H9 (cell line): ENCODE results near the gene PGLYRP2. TPM values are rescaled to one million over a fixed set of nuclear protein-coding genes. Genes with fewer than 3 reads are reported as not detected.

ENCODE experiments used
- DNase-seq: peaks from one replicate; pipeline ENCODE4 v3.0.0-alpha.2; 2017
- H2AFZ ChIP-seq: one replicate; pipeline ENCODE4 v1.6.1; 2013; ENCODE audit warnings: mild to moderate bottlenecking, low read length, control low read depth, moderate library complexity
- H2AK5ac ChIP-seq: 2 replicates; pipeline ENCODE4 v1.6.1; 2013; ENCODE audit warnings: low read length, control low read depth, mixed read lengths; ENCODE audit not compliant: insufficient read length
- H2BK120ac ChIP-seq: one replicate; pipeline ENCODE4 v1.6.1; 2013; ENCODE audit warnings: low read depth, mild to moderate bottlenecking, low read length, control low read depth, inconsistent platforms; ENCODE audit not compliant: poor library complexity, severe bottlenecking
- H2BK12ac ChIP-seq: 2 replicates; pipeline ENCODE4 v1.6.1; 2013; ENCODE audit warnings: low read length, control low read depth, mixed read lengths, low read depth; ENCODE audit not compliant: insufficient read length
- H2BK15ac ChIP-seq: 2 replicates; pipeline ENCODE4 v1.6.1; 2013; ENCODE audit warnings: low read depth, low read length, control low read depth
- H2BK20ac ChIP-seq: one replicate; pipeline ENCODE4 v1.6.1; 2013; ENCODE audit warnings: low read depth, mild to moderate bottlenecking, low read length, control low read depth, inconsistent platforms; ENCODE audit not compliant: poor library complexity, severe bottlenecking
- H2BK5ac ChIP-seq: 2 replicates; pipeline ENCODE4 v1.6.1; 2013; ENCODE audit warnings: low read length, control low read depth, mixed read lengths; ENCODE audit not compliant: insufficient read length
- H3K14ac ChIP-seq: 2 replicates; pipeline ENCODE4 v1.6.1; 2013; ENCODE audit warnings: low read length, control low read depth; ENCODE audit not compliant: insufficient read depth
- H3K18ac ChIP-seq: 2 replicates; pipeline ENCODE4 v1.6.1; 2013; ENCODE audit warnings: low read depth, mild to moderate bottlenecking, mixed read lengths, low read length, control low read depth; ENCODE audit not compliant: insufficient read length
- H3K23ac ChIP-seq: 2 replicates; pipeline ENCODE4 v1.6.1; 2013; ENCODE audit warnings: low read length, control low read depth, mixed read lengths, low read depth; ENCODE audit not compliant: insufficient read length
- H3K23me2 ChIP-seq: 2 replicates; pipeline ENCODE4 v1.6.1; 2013; ENCODE audit warnings: low read depth, mild to moderate bottlenecking, mixed read lengths, low read length, control low read depth; ENCODE audit not compliant: insufficient read length, poor library complexity, severe bottlenecking
- H3K27ac ChIP-seq: 2 replicates; pipeline ENCODE4 v1.5.1; 2013; ENCODE audit warnings: low read length, control low read depth, mixed read lengths, low read depth; ENCODE audit not compliant: insufficient read length
- H3K27me3 ChIP-seq: 2 replicates; pipeline ENCODE4 v1.6.1; 2013; ENCODE audit warnings: low read length, control low read depth, inconsistent platforms; ENCODE audit not compliant: insufficient read depth
- H3K4ac ChIP-seq: 2 replicates; pipeline ENCODE4 v1.6.1; 2013; ENCODE audit warnings: low read depth, mild to moderate bottlenecking, control low read depth, inconsistent platforms, low read length, moderate library complexity
- H3K4me1 ChIP-seq: 2 replicates; pipeline ENCODE4 v1.6.1; 2013; ENCODE audit warnings: low read length, control low read depth, inconsistent platforms; ENCODE audit not compliant: insufficient read depth
- H3K4me2 ChIP-seq: 2 replicates; pipeline ENCODE4 v1.6.1; 2013; ENCODE audit warnings: low read length, control low read depth, mixed read lengths; ENCODE audit not compliant: insufficient read length, insufficient read depth
- H3K56ac ChIP-seq: 2 replicates; pipeline ENCODE4 v1.6.1; 2013; ENCODE audit warnings: low read depth, mild to moderate bottlenecking, mixed read lengths, low read length, control low read depth; ENCODE audit not compliant: insufficient read length
- H3K79me1 ChIP-seq: 2 replicates; pipeline ENCODE4 v1.6.1; 2013; ENCODE audit warnings: low read depth, mild to moderate bottlenecking, moderate library complexity, low read length, control low read depth, inconsistent platforms; ENCODE audit not compliant: insufficient read depth, poor library complexity, severe bottlenecking
- H3K79me2 ChIP-seq: 2 replicates; pipeline ENCODE4 v1.6.1; 2013; ENCODE audit warnings: low read length, control low read depth, inconsistent platforms; ENCODE audit not compliant: insufficient read depth
- H3K9ac ChIP-seq: 2 replicates; pipeline ENCODE4 v1.6.1; 2013; ENCODE audit warnings: low read length, control low read depth, mixed read lengths; ENCODE audit not compliant: insufficient read length; ENCODE audit errors: extremely low read depth
- H3K9me3 ChIP-seq: one replicate; pipeline ENCODE4 v1.6.1; 2013; ENCODE audit warnings: low read depth, low read length, inconsistent platforms; ENCODE audit not compliant: control insufficient read depth
- H3T11ph ChIP-seq: one replicate; pipeline ENCODE4 v1.6.1; 2013; ENCODE audit warnings: mild to moderate bottlenecking, low read length, control low read depth, inconsistent platforms
- H4K20me1 ChIP-seq: one replicate; pipeline ENCODE4 v1.6.1; 2013; ENCODE audit not compliant: control insufficient read depth, insufficient read length, insufficient read depth
- H4K5ac ChIP-seq: 2 replicates; pipeline ENCODE4 v1.6.1; 2013; ENCODE audit warnings: low read depth, mild to moderate bottlenecking, mixed read lengths, low read length, control low read depth; ENCODE audit not compliant: insufficient read length
- H4K8ac ChIP-seq: replicated peaks from 2 replicates; pipeline ENCODE4 v1.6.1; 2013; ENCODE audit warnings: low read length, control low read depth, mixed read lengths, low read depth; ENCODE audit not compliant: insufficient read length
- H4K91ac ChIP-seq: 2 replicates; pipeline ENCODE4 v1.6.1; 2013; ENCODE audit warnings: low read depth, mild to moderate bottlenecking, moderate library complexity, mixed read lengths, low read length, control low read depth; ENCODE audit not compliant: insufficient read length
- H3K27ac Mint-ChIP-seq, 3 experiments: 2 replicates in 2 of 3; 3 replicates in 1 of 3; pipeline ENCODE4 v1.8.0; 2020 to 2021; ENCODE audit warnings: mixed read lengths in 3 of 3, mild to moderate bottlenecking in 1 of 3, moderate library complexity in 1 of 3
- H3K27me3 Mint-ChIP-seq: 2 replicates; pipeline ENCODE4 v1.8.0; 2021; ENCODE audit warnings: low read depth, mild to moderate bottlenecking, moderate library complexity, mixed read lengths
- H3K36me3 Mint-ChIP-seq, 3 experiments: 2 replicates in 2 of 3; 3 replicates in 1 of 3; pipeline ENCODE4 v1.8.0; 2020 to 2021; ENCODE audit warnings: low read depth in 3 of 3, mixed read lengths in 3 of 3; ENCODE audit not compliant: insufficient read depth in 1 of 3
- H3K4me1 Mint-ChIP-seq, 2 experiments: 2 replicates each; pipeline ENCODE4 v1.8.0; 2020; ENCODE audit warnings: mixed read lengths in 2 of 2
- H3K4me3 Mint-ChIP-seq, 2 experiments: 2 replicates in 1 of 2; 3 replicates in 1 of 2; pipeline ENCODE4 v1.8.0; 2020 to 2021; ENCODE audit warnings: mild to moderate bottlenecking in 2 of 2, mixed read lengths in 2 of 2, moderate library complexity in 1 of 2
- H3K9me3 Mint-ChIP-seq, 2 experiments: 2 replicates in 1 of 2; 3 replicates in 1 of 2; pipeline ENCODE4 v1.8.0; 2020; ENCODE audit warnings: mild to moderate bottlenecking in 2 of 2, mixed read lengths in 2 of 2, moderate library complexity in 1 of 2
- WGBS: extraction: QIAGEN DNeasy Blood & Tissue Kit; methylation state at CpG from one replicate; pipeline ENCODE4 v1.1.7; 2013; ENCODE audit warnings: missing lambda C conversion rate, low lambda C conversion rate, mixed read lengths; ENCODE audit not compliant: insufficient read length; ENCODE audit errors: extremely low coverage; 5-methylcytosine and 5-hydroxymethylcytosine counted together
- total RNA-seq: library from RNA; stranded (reverse); gene quantifications from 2 replicates; pipeline ENCODE4 v1.2.1, GENCODE V29; 2021
- TF ChIP-seq, protein P1 (sequence below): fragments of 200-600 bp; sonication (generic); conservative IDR thresholded peaks from 3 replicates; pipeline ENCODE4 v1.8.0; 2021; ENCODE audit warnings: antibody characterized with exemption, mild to moderate bottlenecking

PGLYRP2 gene
- total RNA-seq, 1 experiment from 2014 or later: not detected

DNA sequence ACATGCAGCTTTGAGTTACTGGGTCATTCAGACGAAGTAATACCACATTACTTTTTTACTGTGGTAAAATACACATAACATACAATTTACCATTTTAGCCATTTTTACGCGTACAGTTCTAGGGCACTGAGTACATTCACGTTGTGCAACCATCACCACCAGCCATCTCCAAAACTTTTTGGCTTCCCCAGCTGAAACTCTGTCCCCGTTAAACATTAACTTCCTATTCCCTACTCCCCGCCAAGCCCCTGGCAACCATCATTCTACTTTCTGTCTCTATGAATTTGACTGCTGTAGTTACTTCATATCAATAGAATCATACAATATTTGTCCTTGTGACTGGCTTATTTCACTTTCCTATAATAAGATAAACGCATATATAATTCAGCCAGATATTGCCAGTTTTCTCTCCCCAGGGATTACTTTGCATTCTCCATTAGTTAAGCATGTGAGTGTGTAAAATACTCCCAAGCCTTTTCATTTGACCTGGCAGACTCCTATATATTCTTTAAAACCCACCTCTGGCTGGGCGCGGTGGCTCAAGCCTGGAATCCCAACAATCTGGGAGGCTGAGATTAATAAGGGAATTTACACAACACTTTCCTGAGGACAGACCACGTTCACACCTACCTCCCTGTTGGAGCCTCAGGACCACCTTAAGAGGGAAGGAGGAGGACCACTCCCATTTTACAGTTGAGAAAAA is 19.0 kb upstream of the PGLYRP2 start:
- Histone ChIP-seq H3K79me2 (no peaks in the 10 kb centered on the region), H3K23ac (no peak overlapping the region), H4K20me1 (no peaks in the 10 kb centered on the region), H3K14ac (no peak overlapping the region), H3K4me2 (no peak overlapping the region), H2BK12ac (no peak overlapping the region), H3K4ac (no peak overlapping the region), H2BK5ac (no peak overlapping the region), H2BK15ac (no peak overlapping the region), H2AK5ac (no peak overlapping the region), H3K79me1 (no peaks in the 10 kb centered on the region), H4K5ac (no peak overlapping the region), H3K56ac (no peak overlapping the region), H3K4me1 (no peaks in the 10 kb centered on the region), H3K9ac (no peak overlapping the region), H3K23me2 (no peaks in the 10 kb centered on the region), H3K27me3 (no peaks in the 10 kb centered on the region), H2BK20ac (no peak overlapping the region), H3T11ph (no peak overlapping the region), H2BK120ac (no peak overlapping the region), H3K27ac (no peak overlapping the region), H4K8ac (no peak overlapping the region), H4K91ac (no peak overlapping the region), H2AFZ (no peak overlapping the region), H3K9me3 (peaks cover 48% of the 10 kb centered on the region), H3K18ac (no peak overlapping the region)
- no peak for DNase-seq
- H3K36me3 Mint-ChIP-seq: peaks cover 0 to 31% (median 5%) of the 10 kb centered on the region in 3 experiments; a peak in 4 of 7 replicates
- no peak overlapping the region for H3K27ac Mint-ChIP-seq
- no peaks in the 10 kb centered on the region for H3K4me1 Mint-ChIP-seq
- peaks cover 40 to 78% of the 10 kb centered on the region in 2 experiments for H3K9me3 Mint-ChIP-seq
- H3K4me3 Mint-ChIP-seq: no peak overlapping the region
- no CpG with 5 or more reads among the region's 10 CpGs for WGBS
- H3K27me3 Mint-ChIP-seq: peaks cover 1% of the 10 kb centered on the region
- TF ChIP-seq, protein P1, sequence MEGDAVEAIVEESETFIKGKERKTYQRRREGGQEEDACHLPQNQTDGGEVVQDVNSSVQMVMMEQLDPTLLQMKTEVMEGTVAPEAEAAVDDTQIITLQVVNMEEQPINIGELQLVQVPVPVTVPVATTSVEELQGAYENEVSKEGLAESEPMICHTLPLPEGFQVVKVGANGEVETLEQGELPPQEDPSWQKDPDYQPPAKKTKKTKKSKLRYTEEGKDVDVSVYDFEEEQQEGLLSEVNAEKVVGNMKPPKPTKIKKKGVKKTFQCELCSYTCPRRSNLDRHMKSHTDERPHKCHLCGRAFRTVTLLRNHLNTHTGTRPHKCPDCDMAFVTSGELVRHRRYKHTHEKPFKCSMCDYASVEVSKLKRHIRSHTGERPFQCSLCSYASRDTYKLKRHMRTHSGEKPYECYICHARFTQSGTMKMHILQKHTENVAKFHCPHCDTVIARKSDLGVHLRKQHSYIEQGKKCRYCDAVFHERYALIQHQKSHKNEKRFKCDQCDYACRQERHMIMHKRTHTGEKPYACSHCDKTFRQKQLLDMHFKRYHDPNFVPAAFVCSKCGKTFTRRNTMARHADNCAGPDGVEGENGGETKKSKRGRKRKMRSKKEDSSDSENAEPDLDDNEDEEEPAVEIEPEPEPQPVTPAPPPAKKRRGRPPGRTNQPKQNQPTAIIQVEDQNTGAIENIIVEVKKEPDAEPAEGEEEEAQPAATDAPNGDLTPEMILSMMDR: no peak
